ES-I3 (cell line): ENCODE data around the gene ENO2.
"Not testable (repeated sequence)": the region's sequence is repeated elsewhere in the genome, so short reads cannot be mapped to it uniquely, and the experiment has no call there.

Experiments used
- H3K36me3 ChIP-seq: 2 replicates; pipeline ENCODE4 v1.6.1; 2013; ENCODE audit warnings: mild to moderate bottlenecking, low read length, control low read depth, moderate library complexity; ENCODE audit not compliant: insufficient read depth
- H3K4me1 ChIP-seq: 2 replicates; pipeline ENCODE4 v1.6.1; 2013; ENCODE audit warnings: mild to moderate bottlenecking, control low read depth, low read length; ENCODE audit not compliant: insufficient read depth
- H3K9ac ChIP-seq: 2 replicates; pipeline ENCODE4 v1.6.1; 2013; ENCODE audit warnings: low read depth, mild to moderate bottlenecking, low read length, moderate library complexity
- H3K9me3 ChIP-seq: 2 replicates; pipeline ENCODE4 v1.6.1; 2013; ENCODE audit warnings: mild to moderate bottlenecking, low read length, moderate library complexity; ENCODE audit not compliant: control insufficient read depth, insufficient read depth

ENO2 gene

DNA sequence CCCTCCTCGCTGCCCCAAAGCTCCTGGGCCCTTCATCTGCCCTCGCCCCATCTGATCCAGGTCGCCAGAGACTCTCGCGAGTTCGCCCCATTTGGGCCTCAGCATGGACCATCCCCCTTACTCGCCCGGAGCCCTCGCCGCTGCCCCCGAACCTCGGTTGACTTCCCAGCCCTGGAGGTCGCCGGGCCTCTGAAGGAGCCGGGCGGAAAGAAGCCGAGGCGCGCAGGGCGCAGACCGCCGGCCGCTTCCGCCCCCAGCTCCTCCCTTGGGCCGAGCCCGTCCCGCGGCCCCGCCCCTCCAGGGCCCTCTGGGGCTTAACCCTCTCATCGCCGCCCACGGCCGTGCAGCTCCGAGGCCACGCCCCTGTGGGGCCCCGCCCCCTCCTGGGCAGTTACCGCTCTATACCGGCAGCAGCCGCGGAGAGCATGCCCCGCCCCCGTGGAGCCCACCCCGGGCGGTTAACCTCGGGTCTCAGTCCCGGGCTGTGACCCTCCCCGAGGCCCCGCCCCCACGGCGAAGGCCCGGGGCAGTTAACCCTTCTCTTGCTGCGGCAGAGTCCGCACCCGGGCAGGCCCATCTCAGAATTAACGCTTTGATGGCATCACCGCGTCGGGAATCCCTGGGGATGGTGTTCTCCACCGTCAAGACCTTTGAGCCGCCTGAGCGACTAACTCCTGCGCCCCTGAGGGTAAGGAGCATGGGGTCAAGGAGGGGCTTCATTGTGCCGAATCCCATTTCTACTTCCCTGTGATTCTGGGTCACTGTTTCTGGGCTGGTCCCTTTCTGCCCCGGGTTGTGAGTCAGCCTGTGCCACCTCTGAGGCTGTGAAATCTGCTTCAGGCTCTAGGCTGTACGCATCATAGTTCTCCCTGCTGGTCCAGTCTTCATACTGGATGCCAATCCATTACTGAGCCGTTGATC lies 41.0 kb upstream of the ENO2 start, which contains the start of gene SPSB2:
TSS of gene SPSB2 (minus strand) at position 210 of the 921 bp plus-strand sequence. CDS start 402 bp downstream, outside the sequence.
- Histone ChIP-seq H3K4me1 (peaks cover 5% of the 10 kb centered on the region; the same call in 1 of the 2 replicates), H3K36me3 (peaks cover 7% of the 10 kb centered on the region), H3K9ac (peak within 1 kb of the TSS; percentile 82), H3K9me3 (no peaks in the 10 kb centered on the region)

DNA sequence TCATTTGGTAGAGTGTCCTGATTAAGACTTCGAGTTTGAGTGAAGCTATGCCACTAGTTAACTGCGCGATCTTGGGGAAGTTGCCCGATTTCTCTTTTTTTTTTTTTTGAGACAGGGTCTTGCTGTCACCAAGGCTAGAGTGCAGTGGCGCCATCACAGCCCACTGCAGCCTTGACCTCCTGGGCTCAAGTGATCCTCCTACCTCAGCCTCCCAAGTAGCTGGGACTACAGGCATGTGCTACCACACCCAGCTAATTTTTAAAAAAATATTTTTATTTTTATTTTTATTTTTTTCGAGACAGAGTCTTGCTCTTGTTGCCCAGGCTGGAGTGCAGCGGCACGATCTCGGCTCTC lies 40.4 kb upstream of the ENO2 start:
- not testable (repeated sequence) for H3K4me1 ChIP-seq, H3K36me3 ChIP-seq, H3K9me3 ChIP-seq
- H3K9ac ChIP-seq: peak overlapping the region; percentile 79

DNA sequence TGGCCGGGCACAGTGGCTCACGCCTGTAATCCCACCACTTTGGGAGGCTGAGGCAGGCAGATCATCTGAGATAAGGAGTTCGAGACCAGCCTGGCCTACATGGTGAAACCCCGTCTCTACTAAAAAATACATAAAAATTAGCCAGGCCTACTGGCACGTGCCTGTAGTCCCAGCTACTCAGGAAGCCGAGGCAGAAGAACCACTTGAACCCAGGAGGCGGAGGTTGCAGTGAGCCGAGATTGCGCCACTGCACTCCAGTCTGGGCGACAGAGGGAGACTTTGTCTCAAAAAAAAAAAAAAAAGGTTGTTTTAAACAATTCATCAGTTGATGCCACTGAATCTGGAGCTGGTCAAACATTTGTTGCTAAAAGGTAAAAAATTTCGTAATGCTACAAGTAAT lies 34.6 kb upstream of the ENO2 start:
- not testable (repeated sequence) for H3K4me1 ChIP-seq, H3K9me3 ChIP-seq, H3K36me3 ChIP-seq, H3K9ac ChIP-seq

DNA sequence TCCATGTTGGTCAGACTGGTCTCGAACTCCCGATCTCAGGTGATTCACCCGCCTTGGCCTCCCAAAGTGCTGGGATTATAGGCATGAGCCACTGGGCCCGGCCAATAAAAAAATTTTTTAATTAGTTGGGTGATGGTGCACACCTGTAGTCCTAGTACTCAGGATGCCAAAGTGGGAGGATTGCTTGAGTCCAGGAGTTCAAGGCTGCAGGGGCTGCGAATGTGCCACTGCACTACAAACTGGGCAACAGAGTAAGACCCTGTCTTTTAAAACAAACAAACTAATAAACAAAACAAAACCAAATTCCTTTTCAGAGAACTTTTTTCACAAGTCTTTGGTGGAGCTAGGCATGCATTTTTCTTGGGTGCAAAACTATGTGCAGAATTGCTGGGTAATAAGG lies 31.1 kb upstream of the ENO2 start:
- Histone ChIP-seq H3K36me3 (no peaks in the 10 kb centered on the region), H3K9me3 (no peaks in the 10 kb centered on the region), H3K4me1 (peaks cover 18% of the 10 kb centered on the region), H3K9ac (no peak overlapping the region)

DNA sequence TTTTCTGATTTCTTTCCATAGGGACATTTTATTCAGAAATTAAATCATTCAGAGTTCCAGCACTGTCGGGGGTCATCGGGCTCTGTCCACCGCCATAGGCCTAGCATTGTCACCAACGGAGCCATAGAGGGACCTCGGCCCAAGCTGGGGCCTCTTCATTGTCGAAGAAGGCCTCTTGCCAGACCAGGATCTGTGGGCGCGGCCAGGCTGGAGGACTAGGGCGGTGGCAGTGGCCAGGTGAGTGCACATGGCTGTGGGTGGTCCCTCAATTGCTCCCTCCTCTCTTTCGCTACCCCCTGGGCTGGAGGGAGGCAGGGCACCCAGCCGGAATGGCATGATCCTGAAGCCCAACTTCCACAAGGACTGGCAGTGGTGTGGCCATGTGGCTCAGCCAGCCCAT lies 30.7 kb upstream of the ENO2 start:
- no peak overlapping the region for H3K9ac ChIP-seq
- H3K36me3 ChIP-seq: no peaks in the 10 kb centered on the region
- H3K9me3 ChIP-seq: no peaks in the 10 kb centered on the region
- H3K4me1 ChIP-seq: peaks cover 23% of the 10 kb centered on the region

DNA sequence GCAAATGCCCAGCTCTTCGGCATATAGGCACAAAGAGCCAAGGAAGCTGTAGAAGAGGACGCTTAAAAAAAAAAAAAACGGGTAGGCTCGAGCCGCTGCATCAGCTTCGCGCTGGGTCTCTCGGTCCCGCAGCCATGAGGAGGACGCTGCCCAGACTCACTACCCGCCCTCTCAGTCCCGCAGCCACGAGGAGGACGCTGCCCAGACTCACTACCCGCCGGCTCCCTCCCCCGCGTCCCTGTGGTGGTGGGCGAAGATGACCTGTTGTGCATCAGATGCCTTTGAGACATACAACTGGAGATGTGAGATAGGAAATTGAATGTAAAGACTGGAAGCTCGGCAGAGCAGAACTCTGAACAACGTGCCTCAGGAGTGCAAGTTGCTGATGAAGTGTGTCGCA lies 29.8 kb upstream of the ENO2 start:
- Histone ChIP-seq H3K9ac (no peak overlapping the region), H3K36me3 (0 out of 2 replicates have a peak, but pooled peaks cover under 1% of the 10 kb centered on the region), H3K4me1 (peaks cover 23% of the 10 kb centered on the region), H3K9me3 (no peaks in the 10 kb centered on the region)

DNA sequence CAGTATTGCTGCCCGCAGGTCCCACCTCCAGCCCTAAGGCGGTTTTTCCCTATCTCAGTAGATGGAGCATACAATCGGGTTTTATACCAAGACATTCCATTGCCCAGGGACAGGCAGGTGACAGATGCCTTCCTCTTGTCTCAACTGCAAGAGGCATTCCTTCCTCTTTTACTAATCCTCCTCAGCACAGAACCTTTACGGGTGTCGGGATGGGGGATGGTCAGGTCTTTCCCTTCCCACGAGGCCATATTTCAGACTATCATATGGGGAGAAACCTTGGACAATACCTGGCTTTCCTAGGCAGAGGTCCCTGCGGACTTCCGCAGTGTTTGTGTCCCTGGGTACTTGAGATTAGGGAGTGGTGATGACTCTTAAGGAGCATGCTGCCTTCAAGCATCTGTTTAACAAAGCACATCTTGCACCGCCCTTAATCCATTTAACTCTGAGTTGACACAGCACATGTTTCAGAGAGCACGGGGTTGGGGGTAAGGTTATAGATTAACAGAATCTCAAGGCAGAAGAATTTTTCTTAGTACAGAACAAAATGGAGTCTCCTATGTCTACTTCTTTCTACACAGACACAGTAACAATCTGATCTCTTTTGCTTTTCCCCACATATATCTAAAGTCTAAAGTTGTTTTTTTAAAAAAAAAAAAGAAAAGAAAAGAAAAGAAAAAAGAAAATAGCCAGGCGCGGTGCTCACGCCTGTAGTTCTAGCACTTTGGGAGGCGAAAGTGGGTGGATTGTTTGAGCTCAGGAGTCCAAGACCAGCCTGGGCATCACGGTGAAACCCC lies 28.0 kb upstream of the ENO2 start:
- H3K36me3 ChIP-seq, H3K9me3 ChIP-seq, H3K9ac ChIP-seq: not testable (repeated sequence)
- peaks cover 29% of the 10 kb centered on the region for H3K4me1 ChIP-seq

DNA sequence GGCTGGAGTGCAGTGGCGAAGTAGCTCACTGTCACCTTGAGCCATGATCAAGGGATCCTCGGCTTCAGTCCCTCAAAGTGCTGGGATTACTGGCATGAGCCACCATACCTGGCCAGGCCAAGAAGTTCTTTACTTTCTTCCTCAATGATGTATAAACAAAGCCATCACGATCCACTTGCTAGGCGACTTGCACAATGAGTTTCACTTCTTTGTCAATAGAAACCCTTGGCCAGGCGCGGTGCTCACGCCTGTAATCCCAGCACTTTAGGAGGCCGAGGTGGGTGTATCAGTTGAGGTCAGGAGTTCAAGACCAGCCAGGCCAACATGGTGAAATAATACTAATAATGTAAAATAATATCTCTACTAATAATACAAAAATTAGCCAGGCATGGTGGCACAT lies 26.9 kb upstream of the ENO2 start:
- Histone ChIP-seq H3K9ac (no peak overlapping the region), H3K4me1 (peaks cover 29% of the 10 kb centered on the region), H3K36me3 (0 out of 2 replicates have a peak, but pooled peaks cover 2% of the 10 kb centered on the region), H3K9me3 (no peaks in the 10 kb centered on the region)

DNA sequence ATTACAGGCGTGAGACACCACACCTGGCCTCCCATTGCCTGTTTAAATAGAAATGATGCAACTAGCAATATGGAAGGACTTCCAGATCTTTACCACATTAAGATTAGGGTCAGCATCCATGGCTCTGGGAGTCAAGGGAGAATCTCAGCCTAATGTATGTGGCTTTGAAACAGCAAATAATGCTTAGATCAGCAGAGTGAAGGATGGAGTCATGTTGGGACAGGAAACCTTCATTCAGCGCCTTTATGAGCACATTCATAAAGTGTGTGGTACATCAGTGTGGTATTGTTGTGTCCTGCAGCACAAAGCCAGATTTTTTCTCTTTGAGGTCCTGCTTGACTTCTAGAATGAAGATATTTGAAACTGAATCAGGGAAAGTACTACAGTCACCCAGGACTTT lies 26.0 kb upstream of the ENO2 start:
- no peaks in the 10 kb centered on the region for H3K9me3 ChIP-seq
- no peak overlapping the region for H3K9ac ChIP-seq
- peaks cover 29% of the 10 kb centered on the region for H3K4me1 ChIP-seq
- 0 out of 2 replicates have a peak, but pooled peaks cover 2% of the 10 kb centered on the region for H3K36me3 ChIP-seq

DNA sequence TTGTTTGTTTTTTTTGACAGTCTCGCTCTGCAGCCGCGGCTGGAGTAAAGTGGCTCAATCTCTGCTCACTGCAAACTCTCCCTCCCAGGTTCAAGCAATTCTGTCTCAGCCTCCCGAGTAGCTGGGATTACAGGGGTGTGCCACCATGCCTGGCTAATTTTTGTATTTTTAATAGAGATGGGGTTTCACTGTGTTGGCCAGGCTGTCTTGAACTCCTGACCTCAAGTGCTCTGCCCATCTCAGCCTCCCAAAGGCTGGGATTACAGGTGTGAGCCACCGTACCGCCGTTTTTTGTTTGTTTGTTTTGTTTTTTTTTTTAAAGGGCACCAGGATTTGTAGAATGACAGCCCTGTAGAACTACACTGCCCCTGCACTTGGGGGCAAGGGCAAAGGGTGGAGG lies 25.6 kb upstream of the ENO2 start:
- H3K9me3 ChIP-seq, H3K36me3 ChIP-seq, H3K9ac ChIP-seq: not testable (repeated sequence)
- peaks cover 29% of the 10 kb centered on the region for H3K4me1 ChIP-seq

DNA sequence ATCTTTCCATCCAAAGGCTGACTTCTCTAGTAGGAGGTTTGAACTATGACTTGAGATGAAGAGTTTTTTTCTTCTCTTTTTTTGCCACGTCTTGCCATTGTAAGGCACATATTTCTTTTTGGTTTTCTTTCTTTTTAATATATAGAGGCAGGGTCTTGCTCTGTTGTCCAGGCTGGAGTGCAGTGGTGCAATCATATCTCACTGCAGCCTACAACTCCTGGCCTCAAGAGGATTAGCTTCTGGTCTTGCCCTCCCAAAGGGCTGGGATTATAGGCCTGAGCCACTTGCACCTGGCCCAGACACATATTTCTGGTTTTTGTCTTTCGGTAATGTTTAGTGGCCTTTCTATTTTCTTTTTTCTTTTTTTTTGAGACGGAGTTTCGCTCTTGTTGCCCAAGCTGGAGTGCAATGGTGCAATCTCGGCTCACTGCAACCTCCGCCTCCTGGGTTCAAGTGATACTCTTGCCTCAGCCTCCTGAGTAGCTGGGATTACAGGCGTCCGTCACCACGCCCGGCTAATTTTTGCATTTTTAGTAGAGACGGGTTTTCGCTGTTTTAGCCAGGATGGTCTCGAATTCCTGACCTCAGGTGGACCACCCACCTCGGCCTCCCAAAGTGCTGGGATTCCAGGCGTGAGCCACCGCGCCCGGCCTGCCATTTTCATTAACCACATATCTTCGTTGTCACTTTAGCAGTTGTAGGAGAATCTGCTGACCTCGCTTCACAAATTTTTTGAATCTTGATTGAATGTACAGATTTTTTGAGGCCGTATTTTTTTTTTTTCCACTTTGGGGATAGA lies 24.4 kb upstream of the ENO2 start:
- not testable (repeated sequence) for H3K36me3 ChIP-seq, H3K9me3 ChIP-seq
- H3K9ac ChIP-seq: peak overlapping the region; percentile 25
- H3K4me1 ChIP-seq: peaks cover 24% of the 10 kb centered on the region

DNA sequence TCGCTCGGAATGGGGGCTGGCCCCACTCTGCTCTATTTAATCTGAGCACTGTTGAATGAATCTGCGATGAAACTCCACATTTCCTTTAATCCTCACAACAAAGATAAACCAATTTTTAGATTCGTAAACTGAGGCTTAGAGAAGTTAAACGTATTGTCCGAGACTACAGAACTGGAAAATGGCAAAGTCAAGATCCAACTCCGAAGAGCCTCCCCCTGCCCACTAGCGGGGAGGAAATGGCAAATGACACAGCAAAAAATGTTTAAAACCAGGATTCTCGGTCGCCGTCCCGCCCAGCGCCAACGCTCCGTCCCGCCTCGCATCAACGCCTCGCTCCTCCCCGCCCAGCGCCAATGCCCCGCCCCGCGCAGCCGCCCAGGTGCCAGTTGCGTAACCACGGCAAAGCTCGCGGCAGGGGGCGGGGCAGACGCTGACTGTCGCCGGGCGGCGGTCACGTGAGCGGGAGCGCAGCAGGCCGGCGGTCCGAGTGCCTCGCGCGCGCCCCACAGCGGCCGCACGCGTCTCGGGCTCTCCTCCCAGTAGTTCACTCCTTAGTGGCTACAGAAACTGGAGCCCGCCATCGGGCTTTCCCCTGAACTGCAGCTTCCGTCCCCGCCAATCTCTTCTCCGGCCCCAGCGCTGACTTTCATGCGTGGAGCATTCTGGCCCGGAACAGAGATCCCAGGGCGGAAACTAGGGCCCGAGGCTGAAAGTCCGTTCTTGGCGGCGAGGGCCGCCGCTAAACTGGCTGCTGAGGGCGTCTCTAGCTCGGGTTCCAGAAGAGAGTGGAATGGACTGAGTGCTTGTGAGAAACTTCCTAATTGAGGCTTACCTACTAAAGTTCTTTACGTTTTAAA lies 23.4 kb upstream of the ENO2 start:
- no peaks in the 10 kb centered on the region for H3K9me3 ChIP-seq
- peaks cover 22% of the 10 kb centered on the region for H3K4me1 ChIP-seq
- H3K36me3 ChIP-seq: 0 out of 2 replicates have a peak, but pooled peaks cover 2% of the 10 kb centered on the region
- H3K9ac ChIP-seq: peak overlapping the region; percentile 47

DNA sequence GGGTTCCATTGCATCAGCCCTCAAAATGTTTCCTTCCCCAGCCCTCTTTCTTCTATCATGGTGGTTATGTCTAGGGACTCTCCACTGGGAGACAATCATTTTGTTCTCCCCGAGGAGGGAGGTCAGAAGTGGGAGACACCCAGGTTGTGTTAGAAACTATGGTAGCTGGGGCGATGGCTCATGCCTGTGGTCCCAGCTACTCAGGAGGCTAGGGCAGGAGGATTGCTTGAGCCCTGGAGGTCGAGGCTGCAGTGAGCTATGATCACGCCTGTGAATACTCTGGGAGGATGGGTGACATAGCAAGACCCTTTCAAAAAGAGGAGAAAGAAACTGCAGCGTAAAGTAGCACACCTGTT lies 22.8 kb upstream of the ENO2 start:
- Histone ChIP-seq H3K36me3 (0 out of 2 replicates have a peak, but pooled peaks cover 2% of the 10 kb centered on the region), H3K9me3 (no peaks in the 10 kb centered on the region), H3K9ac (peak overlapping the region; percentile 47), H3K4me1 (peaks cover 22% of the 10 kb centered on the region)
